ENCODE data around the gene SEMA4A.

Gene SEMA4A

GRCh38 chr1:156191292-156191964 lies 38.0 kb downstream of the SEMA4A start:
- in situ Hi-C loops (cut with MboI; ENCODE audit: low sequenced_read_pairs, unreplicated experiment) = no loop called here
- DNase-seq (ENCODE audit: low spot score) = no peak

DNA sequence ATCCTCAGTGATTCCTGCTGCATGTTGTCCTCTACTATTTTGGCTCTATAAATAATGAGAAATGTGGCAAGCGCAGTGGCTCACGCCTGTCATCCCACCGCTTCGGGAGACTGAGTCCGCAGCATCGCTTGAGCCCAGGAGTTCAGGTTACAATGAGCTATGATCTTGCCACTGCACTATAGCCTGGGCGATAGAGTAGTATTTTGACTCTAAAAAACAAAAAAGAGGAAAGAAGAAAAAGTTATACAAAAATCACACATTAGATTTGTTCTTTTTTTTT lies 39.8 kb downstream of the SEMA4A start:
- DNase-seq (ENCODE audit: low spot score) = no peak
- in situ Hi-C loops (cut with MboI; ENCODE audit: low sequenced_read_pairs, unreplicated experiment) = no loop called here
- no peak for TF ChIP-seq CTCF (IDR thresholded peaks at IDR 0.05; ENCODE audit: borderline replicate concordance, control extremely low read depth, extremely low read depth, insufficient read depth, missing control alignments)

More at GRCh38 chr1:156191292-156191964, 38.0 kb downstream of the SEMA4A start:
- TF ChIP-seq CTCF (IDR thresholded peaks at IDR 0.05; ENCODE audit: borderline replicate concordance, control extremely low read depth, extremely low read depth, insufficient read depth, missing control alignments) = no peak

DNA sequence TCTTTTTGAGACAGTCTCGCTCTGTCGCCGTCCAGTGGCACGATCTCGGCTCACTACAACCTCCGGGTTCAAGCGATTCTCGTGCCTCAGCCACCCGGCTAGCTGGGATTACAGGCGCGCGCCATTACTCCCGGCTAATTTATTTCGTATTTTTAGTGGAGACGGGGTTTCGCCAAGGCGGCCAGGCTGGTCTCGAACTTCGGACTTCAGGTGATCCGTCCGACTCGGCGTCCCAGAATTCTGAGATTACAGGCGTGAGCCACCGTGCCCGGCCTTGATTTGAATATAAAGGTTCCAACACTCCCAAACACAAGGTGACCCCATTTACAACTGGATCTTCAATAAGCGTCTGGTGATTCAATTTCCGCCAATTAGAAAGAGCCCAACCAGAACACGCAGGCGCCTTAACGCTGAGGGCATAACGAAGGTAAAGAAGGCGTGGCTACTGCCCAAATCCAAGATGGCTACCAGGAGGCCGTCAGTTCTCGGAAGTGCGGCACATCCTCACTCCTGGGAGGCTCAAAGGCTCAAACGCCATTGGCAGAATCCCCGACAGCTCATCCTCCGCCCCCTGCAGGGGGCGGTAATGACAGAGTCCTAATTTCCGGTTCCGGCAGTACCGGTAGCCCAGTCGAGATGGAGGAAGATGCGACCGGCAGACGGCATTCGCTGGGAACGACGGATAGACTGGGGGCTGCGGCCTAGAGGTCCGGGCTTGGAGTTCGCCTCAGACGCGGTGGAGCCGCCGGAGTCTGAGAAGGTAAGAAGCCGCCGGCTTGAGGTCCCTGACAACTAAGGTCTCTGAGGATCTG lies 40.3 kb downstream of the SEMA4A start, which contains the start of gene SLC25A44:
SLC25A44 (plus strand) TSS at position 617 of the 812 bp plus-strand sequence. CDS start 5,744 bp downstream, outside the sequence.
- DNase-seq (ENCODE audit: low spot score) = peak; percentile 95
- in situ Hi-C loops (cut with MboI; ENCODE audit: low sequenced_read_pairs, unreplicated experiment) = no loop called here
- peak; percentile 45 for TF ChIP-seq CTCF (IDR thresholded peaks at IDR 0.05; ENCODE audit: borderline replicate concordance, control extremely low read depth, extremely low read depth, insufficient read depth, missing control alignments)

DNA sequence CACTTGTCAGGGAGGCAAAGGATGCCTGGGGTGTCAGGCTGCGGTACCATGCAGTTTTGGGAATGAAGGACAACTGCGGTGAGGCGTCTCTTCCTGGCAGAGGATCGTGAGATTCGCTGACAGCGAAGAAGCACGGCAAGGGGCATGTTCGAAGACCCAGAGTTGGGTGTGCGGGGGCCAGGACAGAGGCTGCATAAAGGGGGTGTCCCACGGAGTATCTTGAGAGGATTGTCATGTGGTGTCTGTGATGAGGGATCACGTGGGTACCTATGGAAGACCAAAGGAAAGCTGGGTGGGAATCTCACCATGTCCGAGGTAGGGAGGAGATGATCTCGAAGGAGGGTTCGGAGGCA lies 40.9 kb downstream of the SEMA4A start:
- in situ Hi-C loops (cut with MboI; ENCODE audit: low sequenced_read_pairs, unreplicated experiment) = no loop called here
- DNase-seq (ENCODE audit: low spot score) = no peak
- no peak for TF ChIP-seq CTCF (IDR thresholded peaks at IDR 0.05; ENCODE audit: borderline replicate concordance, control extremely low read depth, extremely low read depth, insufficient read depth, missing control alignments)

- in situ Hi-C loops (cut with MboI; ENCODE audit: low sequenced_read_pairs, unreplicated experiment) = no loop called here
- no peak for DNase-seq (ENCODE audit: low spot score)
- TF ChIP-seq CTCF (IDR thresholded peaks at IDR 0.05; ENCODE audit: borderline replicate concordance, control extremely low read depth, extremely low read depth, insufficient read depth, missing control alignments) = no peak
These were observed 42.5 kb downstream of the SEMA4A start for GRCh38 chr1:156195853-156196252.

DNA sequence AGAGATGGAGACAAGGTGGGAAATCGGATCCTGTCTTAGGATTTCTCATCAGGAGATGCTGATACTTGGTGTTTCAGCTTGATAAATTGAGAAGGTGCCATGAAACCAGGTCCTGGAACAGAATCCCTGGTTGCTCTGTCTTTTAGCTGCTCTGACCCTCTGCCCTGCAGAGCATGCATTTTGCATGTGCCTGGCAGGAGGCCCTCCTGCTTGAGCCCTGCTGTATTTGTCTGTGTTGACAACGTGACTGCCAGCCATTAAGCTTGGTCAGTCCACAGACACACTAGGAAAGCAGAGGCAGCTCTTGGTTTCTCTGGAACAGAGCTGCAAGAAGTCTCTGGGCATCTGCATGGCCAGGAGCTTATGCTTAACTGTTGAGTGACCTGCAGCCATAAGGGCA lies 43.1 kb downstream of the SEMA4A start:
- in situ Hi-C loops (cut with MboI; ENCODE audit: low sequenced_read_pairs, unreplicated experiment) = no loop called here
- TF ChIP-seq CTCF (IDR thresholded peaks at IDR 0.05; ENCODE audit: borderline replicate concordance, control extremely low read depth, extremely low read depth, insufficient read depth, missing control alignments) = no peak
- DNase-seq (ENCODE audit: low spot score) = no peak

Measured in GM13976 (cell line).